HG03064 (cell line): ENCODE measurements around the gene CXCL3.

Experiments used
- ATAC-seq: cut with Tn5 transposase; IDR thresholded peaks from one replicate; pipeline ENCODE4 v1.9.1; 2021; ENCODE audit warnings: low read depth; ENCODE audit not compliant: unreplicated experiment

The CXCL3 gene

DNA sequence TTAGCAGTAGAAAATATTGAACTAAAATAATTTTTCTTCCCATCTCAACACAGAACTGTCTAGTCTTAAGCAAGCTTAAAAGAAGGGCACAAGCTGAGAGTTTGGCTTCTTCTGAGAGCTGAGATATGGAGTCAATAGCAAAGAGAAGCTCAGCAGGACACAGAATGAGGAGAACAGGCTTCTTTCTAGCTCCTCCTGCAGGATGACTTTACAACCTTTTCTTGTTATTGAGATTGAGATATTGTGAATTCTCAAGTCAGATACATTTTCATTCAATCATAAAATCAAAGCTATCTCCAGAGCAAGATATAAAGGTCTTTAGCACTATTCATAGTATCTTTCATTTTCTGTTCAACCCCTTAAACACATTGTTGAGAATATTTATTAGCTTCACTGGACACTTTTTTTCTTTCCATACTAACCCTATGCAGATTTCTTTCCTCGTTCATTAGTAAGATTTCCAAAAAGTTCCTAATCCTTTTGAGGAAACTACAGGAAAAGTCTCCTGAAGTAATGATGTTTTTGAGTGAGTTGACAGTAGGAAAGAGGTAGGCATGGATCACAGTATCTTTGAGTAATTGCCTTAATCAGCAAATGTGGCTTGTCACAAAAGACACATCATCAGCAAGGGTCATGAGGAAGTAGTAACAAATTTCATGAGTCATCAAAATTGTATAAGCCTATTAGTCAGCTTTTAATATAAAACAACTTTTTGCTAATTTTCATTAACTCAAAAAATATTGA is 17.8 kb upstream of the CXCL3 start:
- ATAC-seq, result no peak

DNA sequence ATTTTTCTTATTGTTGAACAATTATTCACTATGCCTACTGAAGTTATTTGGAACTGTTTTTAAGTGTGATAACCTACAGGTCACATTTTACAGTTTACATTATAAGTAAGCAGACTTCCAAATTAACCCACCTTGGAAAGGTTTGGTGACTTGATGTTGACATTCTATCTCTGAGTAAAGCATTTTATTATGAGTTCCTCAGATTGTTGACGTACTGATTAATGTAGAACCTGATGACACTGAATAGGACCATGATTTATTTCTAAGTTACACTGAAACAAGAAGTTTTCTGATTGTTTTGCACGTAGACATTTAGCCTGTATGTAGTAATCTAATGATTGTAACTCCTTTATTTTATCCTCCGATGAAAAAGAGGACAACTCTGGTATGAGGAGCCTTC is 17.0 kb upstream of the CXCL3 start:
- no peak for ATAC-seq

- no peak for ATAC-seq
These were observed 16.6 kb upstream of the CXCL3 start for GRCh38 chr4:74055096-74055495.

GRCh38 chr4:74054483-74055047 is 16.1 kb upstream of the CXCL3 start:
- no peak for ATAC-seq

- ATAC-seq, result no peak
These were observed 8.7 kb upstream of the CXCL3 start for GRCh38 chr4:74047152-74047551.

DNA sequence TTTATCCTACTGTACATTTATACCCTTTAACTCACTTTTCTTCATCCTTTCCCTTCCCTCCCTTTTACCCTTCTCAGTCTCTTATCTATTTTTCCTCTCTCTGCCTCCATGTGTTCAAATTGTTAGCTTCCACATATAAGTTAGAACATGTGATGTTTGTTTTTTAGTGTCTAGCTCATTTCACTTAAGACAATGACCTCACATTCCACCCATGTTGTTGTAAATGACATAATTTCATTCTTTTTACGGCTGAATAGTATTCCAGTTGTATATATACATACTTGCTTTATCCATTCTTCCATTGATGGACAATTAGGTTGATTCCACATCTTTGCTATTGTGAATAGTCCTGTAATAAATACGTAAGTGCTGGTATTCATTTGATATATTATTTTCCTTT is 7.3 kb upstream of the CXCL3 start:
- no peak for ATAC-seq

DNA sequence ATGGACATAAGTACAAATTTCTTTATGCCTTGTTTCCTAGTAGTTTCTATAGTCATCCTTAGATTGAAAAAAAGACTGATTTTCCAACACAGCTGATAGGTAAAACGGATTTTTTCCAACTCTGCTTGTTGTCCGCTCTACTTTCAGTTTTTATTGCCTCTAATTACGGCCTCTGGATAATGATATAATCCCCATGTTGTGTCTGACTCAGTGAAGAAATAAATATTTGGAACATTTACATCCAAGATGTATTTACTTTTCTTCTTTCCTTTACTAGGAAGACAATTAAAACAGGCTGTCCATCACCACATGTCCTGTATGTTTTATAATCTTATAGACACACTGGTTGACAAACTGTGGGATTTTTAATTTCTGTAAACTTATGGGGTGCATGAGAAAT is 6.8 kb upstream of the CXCL3 start:
- ATAC-seq, result no peak

DNA sequence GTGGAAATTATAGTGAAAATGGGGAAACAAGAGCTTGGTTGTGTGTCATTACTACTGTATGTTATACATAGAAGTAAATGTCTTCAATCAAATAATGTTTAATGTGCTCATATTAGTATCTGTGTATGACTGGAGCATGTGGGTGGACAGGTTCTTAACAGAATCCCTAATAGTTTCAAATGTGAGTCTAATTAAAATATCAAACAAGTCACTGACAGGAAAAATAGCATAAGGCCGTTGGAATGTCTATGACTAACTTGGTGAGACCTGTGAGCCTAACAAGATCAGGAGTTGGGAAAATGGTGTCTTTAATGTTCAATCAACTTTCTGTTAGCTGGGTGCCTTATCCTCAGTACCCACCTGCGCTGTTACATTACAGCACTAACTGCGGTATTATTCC is 6.2 kb upstream of the CXCL3 start:
- ATAC-seq, result no peak

DNA sequence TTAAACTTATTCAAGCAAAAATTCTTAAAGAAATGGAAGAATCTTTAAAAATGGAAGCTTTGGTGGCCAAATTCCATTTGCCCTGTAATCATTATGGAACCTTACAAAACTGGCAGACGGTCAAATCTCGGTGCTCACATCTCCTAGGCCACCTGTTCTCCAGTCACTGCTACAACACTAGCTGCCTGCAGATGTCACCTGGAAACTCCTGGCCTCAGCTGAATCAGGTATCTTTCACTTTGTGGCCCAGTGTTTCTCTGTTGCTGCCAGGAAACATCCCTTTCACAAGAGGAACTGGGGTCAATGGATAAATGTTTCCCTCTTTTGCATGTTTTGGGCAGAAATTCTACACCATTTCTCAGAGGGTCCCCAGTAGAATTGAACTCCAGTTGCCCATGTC is 4.2 kb upstream of the CXCL3 start:
- no peak for ATAC-seq

DNA sequence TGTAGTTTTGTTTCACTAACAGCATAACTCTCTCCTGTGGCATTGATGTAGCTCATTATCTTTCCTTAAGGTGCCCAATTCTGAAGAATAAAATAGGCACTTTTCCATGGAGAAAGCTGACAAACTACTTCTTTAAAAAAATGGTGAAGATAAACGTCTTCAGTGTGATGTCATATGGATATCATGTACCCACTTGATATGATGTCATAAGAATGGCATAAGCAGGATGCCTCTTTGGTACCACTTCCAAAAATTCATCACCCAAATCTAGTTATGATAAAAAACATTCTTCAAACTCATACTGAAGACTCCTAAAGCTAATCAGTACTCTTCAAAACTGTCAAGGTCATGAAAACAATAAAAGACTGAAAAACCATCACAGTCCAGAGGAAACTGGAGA is 2.9 kb upstream of the CXCL3 start:
- no peak for ATAC-seq

DNA sequence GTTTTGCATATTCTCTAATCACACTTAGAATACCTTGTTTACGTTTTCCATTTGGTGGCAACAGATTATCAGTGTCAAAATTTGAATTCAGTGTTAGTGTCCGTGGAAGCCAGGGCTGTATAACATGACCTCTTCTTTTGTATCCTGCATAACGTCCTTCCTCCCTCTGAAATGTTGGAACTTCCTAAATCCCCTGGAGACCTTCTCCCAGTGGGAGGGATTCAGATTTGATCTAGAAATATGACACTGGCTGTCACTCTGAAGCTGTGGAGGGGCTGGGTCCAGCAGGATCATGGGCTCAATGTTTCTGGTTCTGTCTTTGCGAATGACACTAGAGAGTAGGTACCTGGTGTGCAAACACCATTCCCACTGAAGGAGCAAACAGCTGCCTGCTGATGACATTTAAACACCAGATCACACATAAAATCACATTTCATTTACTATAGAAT is 850 bp upstream of the CXCL3 start:
- no peak for ATAC-seq

GRCh38 chr4:74038086-74038424 is 434 bp downstream of the CXCL3 start:
- no peak for ATAC-seq

DNA sequence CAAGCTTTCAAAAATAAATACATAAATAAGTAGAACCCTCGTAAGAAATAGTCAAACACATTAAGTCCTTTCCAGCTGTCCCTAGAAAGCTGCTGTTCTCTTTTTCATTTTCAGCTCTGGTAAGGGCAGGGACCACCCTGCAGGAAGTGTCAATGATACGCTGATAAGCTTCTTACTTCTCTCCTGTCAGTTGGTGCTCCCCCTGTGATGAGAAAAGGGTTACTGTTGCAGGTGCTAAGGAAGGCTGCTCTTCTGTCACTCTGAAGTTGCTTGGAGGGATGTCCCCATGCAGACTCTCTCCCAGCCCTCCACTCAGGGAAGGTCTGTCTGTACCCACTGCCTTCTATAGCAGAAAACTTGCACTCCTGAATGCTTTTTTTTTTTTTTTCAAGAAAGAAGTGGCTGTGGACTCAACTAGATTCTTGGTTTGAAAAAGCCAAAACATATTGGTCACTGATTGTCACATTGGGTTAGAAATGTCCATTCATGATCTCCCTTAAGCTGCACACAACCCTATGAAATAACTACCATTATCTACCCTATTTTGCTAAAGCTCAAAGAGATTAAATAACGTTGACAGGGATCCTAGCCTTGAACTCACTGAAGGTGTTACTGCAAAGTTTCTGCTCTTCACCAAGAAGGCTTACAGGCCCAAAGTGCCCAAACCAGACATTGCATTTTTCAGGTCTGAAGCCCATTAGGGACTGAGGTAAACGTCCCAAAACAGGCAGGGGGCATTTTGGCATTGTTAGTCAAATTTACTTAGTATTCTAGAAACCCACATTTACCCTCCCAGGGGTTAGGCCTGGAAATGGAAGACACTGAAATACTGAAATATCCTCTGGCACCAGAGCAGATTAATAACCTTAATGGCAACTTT is 1.2 kb downstream of the CXCL3 start:
- no peak for ATAC-seq

GRCh38 chr4:74033739-74034138 is 4.8 kb downstream of the CXCL3 start:
- no peak for ATAC-seq

- ATAC-seq, result no peak
These were observed 6.4 kb downstream of the CXCL3 start for GRCh38 chr4:74032064-74032463.

DNA sequence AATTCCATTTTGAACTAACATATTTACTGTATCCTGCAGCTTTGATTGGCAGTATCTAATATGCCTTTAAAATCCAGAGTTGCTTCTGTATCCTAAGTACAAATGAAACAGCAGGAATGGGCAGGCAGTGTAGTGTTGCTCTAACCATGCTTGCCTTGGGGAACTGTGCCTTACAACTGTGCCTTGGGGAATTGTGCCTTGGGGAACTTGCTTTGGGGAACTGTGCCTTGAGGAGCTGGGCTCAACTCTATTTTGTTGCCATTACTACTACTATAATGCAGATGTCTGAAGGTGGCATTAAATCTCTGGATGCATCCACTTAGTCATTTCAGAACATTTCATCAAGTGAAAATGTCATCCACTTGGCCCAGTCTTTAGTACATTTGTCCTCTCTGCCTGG is 6.9 kb downstream of the CXCL3 start:
- no peak for ATAC-seq

- ATAC-seq, result no peak
These were observed 8.2 kb downstream of the CXCL3 start for GRCh38 chr4:74030285-74030684.

- ATAC-seq, result no peak
These were observed 10.0 kb downstream of the CXCL3 start for GRCh38 chr4:74028504-74028903.

GRCh38 chr4:74023709-74024108 is 14.8 kb downstream of the CXCL3 start:
- no peak for ATAC-seq

DNA sequence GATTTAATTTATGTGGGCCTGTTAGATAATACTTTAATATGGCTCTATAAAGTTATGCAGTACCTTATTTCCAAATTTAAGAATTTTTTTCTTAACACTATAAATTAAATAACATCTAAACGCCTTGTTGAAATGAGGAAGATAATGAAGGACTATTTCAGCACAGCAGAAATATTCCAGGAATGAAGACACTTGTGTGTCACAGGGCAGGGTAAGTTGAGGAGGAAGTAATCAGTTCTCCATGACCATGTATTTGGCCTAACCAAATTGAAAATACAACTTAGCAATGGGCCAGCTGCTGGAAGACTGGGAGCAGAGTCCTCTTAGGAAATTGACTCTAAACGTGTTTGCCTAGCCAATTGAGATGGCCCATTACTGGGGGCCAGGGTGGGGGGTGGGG is 16.9 kb downstream of the CXCL3 start:
- no peak for ATAC-seq

GRCh38 chr4:74018771-74019170 is 19.7 kb downstream of the CXCL3 start:
- ATAC-seq, result no peak

DNA sequence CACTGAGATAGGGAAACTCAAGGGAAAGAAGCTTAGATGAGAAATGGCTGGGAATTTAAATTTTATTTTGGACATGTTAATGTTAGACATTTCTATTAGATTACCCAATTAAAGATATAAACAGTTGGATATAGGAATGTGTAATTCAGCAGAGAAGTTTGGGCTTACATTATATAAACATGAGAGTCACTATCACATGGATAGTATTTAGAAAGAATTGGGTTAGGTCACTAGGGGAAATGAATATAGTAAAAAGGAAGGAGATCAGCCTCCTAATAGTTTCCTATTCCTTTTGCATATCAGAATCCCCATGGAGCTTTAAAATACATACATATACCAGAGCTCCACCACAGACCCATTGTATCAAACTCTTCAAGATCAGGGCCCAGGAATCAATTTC is 20.4 kb downstream of the CXCL3 start:
- ATAC-seq, result no peak
